Right renal cortex interstitium (tissue), 3 donors: ENCODE data around the gene RBMS3. TPM values are rescaled to one million over a fixed set of nuclear protein-coding genes. Genes with fewer than 3 reads are reported as not detected.
"Not testable (repeated sequence)": the region's sequence is repeated elsewhere in the genome, so short reads cannot be mapped to it uniquely, and the experiment has no call there.

Experiments used
- DNase-seq, 3 donors: peaks; one replicate each; pipeline ENCODE4 v3.0.0-alpha.2; 2013; ENCODE audit warnings: low read depth in 3 of 3, low spot score in 2 of 3
- polyA plus RNA-seq, 3 donors: library from polyadenylated mRNA; unstranded; fragments of 120-200 nt; gene quantifications; one replicate each; pipeline ENCODE4 v1.2.1, GENCODE V29; 2013; ENCODE audit not compliant: insufficient read length in 3 of 3

Gene RBMS3
- polyA plus RNA-seq, 3 donors = 11.6 to 15.4 (median 12.5) TPM

DNA sequence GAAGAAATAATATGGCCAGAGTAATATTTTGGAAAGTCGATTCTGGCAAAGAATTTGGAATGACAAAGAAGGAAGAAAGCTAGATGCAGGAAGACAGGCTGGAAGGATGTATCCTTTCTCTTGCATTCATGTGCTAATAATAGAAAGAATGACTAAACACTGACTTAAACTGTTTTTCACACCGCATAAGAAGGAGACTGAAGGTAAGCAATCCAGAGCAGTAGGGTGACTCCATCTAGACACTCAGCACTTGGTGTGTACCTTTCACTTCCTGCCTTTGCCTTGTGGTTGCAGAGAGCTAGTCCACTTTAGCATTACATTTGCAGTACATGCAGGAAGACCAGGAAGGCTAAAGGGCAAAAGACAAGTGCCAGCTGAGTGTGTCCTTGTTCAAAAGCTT, 234.6 kb downstream of the RBMS3 start:
- no peak for DNase-seq

DNA sequence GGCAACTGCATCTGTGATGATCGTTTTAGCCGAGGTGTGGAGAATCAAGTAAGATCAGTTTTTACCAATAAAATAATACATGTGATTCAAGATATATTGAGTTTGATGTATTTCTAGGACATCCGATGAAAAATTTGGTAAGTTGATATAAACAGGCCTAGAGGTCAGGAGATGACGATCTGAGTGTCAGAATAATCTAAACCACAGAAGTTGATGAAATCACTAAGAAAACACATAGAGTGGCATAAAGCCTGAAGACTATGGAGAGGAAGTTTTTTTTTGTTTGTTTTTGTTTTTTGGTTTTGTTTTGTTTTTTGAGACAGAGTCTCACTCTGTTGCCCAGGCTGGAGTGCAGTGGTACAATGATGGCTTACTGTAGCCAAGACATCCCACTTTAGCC, 235.3 kb downstream of the RBMS3 start:
- no peak for DNase-seq

GRCh38 chr3:29520764-29521163, 239.9 kb downstream of the RBMS3 start:
- DNase-seq = no peak

DNA sequence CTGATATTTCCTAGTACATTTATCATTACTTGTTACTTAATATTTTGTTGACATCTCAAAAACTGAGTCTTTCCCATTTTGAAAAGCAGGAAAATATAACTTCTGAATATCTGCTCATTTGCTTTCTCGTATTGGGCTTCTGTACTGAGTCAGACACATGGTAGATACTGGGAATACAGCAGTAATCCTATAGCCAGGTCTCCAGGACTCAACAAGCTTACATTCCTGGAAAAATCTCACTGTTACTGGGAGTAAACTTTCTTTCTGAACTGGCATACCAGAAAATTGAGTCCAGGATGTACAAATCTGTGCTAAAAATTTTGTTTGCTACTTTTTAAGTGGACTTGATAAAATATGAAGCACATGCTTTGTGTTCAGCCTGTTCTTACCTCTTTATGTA, 240.4 kb downstream of the RBMS3 start:
- no peak for DNase-seq

DNA sequence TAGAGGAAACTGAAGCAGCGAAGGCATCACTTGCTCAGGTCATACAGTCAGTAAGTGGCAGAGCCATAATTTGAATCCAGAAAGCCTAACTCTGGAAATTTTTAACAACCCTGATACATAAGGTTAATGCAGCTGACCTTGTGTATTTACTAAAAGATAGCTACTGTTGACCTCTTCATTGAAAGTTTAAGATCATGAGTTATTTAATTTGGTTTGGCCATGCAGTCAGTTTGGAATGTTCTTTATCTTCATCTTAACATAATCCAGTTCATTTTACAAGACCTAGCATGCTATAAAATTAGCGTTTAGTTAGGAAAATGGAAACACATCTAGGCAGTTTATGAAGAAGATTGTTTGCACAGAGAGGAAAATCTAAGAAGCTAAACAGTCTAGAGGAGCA, 240.9 kb downstream of the RBMS3 start:
- no peak for DNase-seq

DNA sequence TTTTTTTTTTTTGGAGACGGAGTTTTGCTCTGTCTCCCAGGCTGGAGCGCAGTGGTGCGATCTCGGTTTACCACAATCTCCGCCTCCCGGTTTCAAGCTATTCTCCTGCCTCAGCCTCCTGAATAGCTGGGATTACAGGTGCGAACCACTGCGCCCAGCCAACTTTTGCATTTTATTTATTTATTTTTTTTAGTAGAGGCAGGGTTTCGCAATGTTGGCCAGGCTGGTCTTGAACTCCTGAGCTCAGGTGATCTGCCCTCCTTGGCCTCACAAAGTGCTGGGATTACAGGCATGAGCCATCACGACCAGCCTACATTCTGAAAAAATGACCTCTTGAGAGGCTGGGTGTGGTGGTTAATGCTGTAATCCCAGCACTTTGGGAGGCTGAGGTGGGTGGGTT, 243.6 kb downstream of the RBMS3 start:
- DNase-seq = not testable (repeated sequence)

- peak; percentile 30 to 47 (median 40) for DNase-seq
Observed at GRCh38 chr3:29525254-29525881, 244.5 kb downstream of the RBMS3 start.

DNA sequence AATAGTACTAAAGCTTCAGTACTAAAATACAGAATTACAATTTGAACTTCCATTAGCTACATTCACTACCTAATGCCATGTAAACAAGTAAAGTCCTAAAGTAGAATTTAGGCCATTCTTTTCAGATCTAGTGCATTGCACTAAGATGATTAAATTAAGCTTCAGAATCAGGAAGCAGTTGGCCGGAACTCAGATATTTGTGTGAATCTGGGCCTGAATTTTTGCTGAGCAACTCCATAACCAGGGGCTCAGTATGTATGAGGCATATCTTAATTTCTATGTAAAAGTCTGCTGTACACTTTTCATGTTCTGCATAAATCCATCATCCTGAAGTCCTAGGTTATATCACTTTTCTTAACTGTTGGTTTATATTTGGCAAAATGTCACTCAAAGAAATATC, 246.4 kb downstream of the RBMS3 start:
- no peak for DNase-seq

DNA sequence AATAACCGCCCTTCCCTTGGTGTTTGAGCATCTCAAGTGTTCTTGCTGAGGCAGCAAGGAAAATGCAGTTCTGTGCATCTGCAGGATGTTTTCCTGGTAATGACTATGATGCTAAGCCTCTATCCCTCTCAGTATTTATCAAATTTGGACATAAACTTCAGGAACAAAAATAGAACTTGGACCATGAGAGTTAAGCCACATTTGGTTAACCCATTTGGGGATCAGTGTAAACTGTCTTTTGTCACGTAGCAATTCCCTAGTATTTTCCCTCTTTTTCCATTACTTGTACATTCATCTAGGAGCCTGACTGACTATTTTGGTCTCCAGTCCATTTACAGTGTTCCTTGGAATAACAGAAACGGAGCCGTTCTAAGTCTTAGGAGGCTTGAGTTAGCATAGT, 250.8 kb downstream of the RBMS3 start:
- DNase-seq = no peak

GRCh38 chr3:29532473-29532872, 251.6 kb downstream of the RBMS3 start:
- DNase-seq = no peak

DNA sequence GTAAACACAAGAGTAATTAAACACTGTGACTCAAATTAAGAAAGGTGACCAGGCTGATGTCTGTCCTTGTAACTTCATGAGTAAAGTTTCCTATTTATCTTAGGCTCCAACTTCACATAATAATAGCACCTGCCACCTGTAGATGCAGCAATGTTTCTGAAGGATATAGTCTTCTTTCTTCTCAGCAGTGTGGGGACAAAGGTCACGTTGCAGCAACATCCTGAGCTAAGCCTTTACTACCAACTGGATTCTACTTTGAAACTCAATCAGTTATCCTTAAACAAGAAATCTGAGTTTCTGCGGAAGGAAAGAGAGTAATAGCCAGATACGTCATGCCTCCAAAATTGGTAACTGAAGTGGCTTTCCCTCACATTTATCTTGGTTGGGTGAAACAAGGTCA, 253.1 kb downstream of the RBMS3 start:
- no peak for DNase-seq

DNA sequence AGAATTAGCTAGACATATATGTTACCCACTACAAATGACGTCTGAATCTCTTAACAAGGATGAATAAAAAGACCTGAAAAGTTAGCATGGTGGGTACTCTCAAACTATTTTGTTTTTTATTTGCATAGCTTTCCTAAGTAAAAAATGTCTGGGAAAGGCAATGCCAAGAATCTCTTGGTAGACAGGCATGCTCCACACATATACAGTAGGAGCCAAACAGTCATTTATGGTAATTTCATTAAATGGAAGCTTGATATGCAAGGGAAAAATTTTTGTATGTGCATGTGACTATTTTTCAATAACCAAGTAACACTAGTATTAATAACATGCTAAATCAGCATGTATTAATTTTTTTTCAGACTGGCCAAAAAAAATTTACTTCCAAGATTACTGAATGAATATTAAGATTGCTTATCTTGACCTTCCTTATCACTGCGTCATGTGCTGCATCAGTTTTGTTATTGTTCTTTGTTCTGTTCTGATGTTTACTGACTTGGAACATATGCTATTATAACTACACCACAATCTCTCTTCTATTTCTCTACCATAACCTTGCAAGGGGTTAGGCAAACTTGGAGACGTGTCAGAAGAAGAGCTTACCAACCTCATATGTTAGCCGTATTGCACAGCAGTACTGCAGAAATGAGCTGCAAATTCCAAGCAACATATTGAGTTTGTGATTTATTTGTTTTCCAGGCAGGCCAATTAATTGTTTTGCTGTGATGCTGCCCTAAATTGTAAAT, 255.3 kb downstream of the RBMS3 start:
- no peak for DNase-seq

DNA sequence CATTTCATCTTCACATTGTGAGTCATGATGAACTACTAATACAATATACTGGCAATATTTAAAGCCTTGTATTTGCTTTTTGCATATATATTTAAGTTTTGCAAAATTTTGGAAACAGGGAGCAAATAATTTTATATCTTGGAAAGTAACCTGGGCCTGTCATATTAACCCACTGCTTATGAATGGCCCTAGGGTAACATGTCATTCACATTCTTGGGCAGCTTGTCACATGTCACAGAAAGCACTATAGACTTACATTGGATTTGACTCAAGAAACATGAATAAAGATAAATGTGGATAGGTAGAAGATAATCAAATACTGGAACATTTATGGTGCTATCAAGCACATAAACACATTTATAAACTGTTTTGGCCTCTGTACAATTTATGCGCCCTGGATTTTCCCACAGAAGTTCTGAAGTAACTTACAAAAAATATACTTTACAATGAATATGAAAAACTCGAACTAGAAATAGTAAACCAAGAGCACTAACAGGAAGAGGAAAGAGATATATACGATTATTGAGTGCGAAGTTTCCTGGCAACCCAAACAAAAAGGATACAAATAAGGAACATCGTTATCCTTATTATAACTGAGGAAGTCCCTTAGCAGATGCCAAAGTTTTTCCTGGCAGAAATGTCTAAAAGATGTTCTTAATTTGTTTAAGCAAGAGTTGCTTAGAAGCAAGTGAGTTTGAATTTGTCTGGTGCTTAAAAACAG, 257.2 kb downstream of the RBMS3 start:
- no peak for DNase-seq

GRCh38 chr3:29538610-29538958, 257.7 kb downstream of the RBMS3 start:
- no peak for DNase-seq

DNA sequence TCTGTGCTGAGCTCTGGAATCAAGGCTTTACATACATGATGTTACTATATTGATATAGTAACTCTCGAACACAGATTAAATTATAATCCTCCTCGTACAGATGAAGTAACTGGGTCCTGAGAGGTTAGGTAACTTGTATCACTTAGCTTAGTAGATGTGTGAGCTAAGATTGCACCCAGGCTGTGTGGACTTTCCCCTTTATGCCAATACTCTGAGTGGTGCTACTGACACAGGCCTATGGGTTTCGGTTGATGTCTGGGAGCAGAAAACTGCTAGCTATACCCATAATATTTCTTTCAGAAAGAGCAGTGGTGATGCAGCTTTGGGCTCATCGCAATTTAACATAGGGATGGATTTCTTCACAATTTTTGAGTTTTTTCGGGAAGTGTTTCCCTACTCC, 259.7 kb downstream of the RBMS3 start:
- DNase-seq = no peak

GRCh38 chr3:29544701-29545363, 264.0 kb downstream of the RBMS3 start:
- DNase-seq = no peak

GRCh38 chr3:29545615-29546014, 264.7 kb downstream of the RBMS3 start:
- no peak for DNase-seq

- DNase-seq = no peak
Observed at GRCh38 chr3:29552051-29552450, 271.2 kb downstream of the RBMS3 start.

GRCh38 chr3:29554566-29554965, 273.7 kb downstream of the RBMS3 start:
- DNase-seq = no peak

DNA sequence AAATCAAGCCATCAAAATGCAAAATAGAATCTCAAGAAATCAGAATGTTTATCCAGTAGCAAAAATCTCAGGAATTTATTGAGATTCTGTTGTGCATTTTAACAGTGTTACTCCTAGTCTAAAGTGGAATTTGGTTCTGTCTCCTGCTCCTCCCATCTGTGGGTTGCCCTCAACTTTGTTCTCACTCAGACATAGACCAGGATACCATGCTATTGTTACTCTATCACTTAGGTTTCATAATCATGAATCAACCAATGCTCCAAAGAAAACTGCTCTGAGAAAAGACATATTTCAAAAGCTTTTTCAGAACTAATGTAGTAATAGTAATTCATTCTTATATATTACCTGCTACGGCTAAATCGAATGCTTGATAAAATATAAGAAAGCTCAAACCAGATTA, 274.7 kb downstream of the RBMS3 start:
- DNase-seq = no peak

GRCh38 chr3:29557186-29557585, 276.3 kb downstream of the RBMS3 start:
- no peak for DNase-seq
